H9 (cell line): ENCODE results near the gene RPL19. TPM values are rescaled to one million over a fixed set of nuclear protein-coding genes. Genes with fewer than 3 reads are reported as not detected.

Source experiments
- DNase-seq: peaks from one replicate; pipeline ENCODE4 v3.0.0-alpha.2; 2017
- H2AFZ ChIP-seq: one replicate; pipeline ENCODE4 v1.6.1; 2013; ENCODE audit warnings: mild to moderate bottlenecking, low read length, control low read depth, moderate library complexity
- H2AK5ac ChIP-seq: 2 replicates; pipeline ENCODE4 v1.6.1; 2013; ENCODE audit warnings: low read length, control low read depth, mixed read lengths; ENCODE audit not compliant: insufficient read length
- H2BK120ac ChIP-seq: one replicate; pipeline ENCODE4 v1.6.1; 2013; ENCODE audit warnings: low read depth, mild to moderate bottlenecking, low read length, control low read depth, inconsistent platforms; ENCODE audit not compliant: poor library complexity, severe bottlenecking
- H2BK12ac ChIP-seq: 2 replicates; pipeline ENCODE4 v1.6.1; 2013; ENCODE audit warnings: low read length, control low read depth, mixed read lengths, low read depth; ENCODE audit not compliant: insufficient read length
- H2BK15ac ChIP-seq: 2 replicates; pipeline ENCODE4 v1.6.1; 2013; ENCODE audit warnings: low read depth, low read length, control low read depth
- H2BK20ac ChIP-seq: one replicate; pipeline ENCODE4 v1.6.1; 2013; ENCODE audit warnings: low read depth, mild to moderate bottlenecking, low read length, control low read depth, inconsistent platforms; ENCODE audit not compliant: poor library complexity, severe bottlenecking
- H2BK5ac ChIP-seq: 2 replicates; pipeline ENCODE4 v1.6.1; 2013; ENCODE audit warnings: low read length, control low read depth, mixed read lengths; ENCODE audit not compliant: insufficient read length
- H3K14ac ChIP-seq: 2 replicates; pipeline ENCODE4 v1.6.1; 2013; ENCODE audit warnings: low read length, control low read depth; ENCODE audit not compliant: insufficient read depth
- H3K18ac ChIP-seq: 2 replicates; pipeline ENCODE4 v1.6.1; 2013; ENCODE audit warnings: low read depth, mild to moderate bottlenecking, mixed read lengths, low read length, control low read depth; ENCODE audit not compliant: insufficient read length
- H3K23ac ChIP-seq: 2 replicates; pipeline ENCODE4 v1.6.1; 2013; ENCODE audit warnings: low read length, control low read depth, mixed read lengths, low read depth; ENCODE audit not compliant: insufficient read length
- H3K23me2 ChIP-seq: 2 replicates; pipeline ENCODE4 v1.6.1; 2013; ENCODE audit warnings: low read depth, mild to moderate bottlenecking, mixed read lengths, low read length, control low read depth; ENCODE audit not compliant: insufficient read length, poor library complexity, severe bottlenecking
- H3K27ac ChIP-seq: 2 replicates; pipeline ENCODE4 v1.5.1; 2013; ENCODE audit warnings: low read length, control low read depth, mixed read lengths, low read depth; ENCODE audit not compliant: insufficient read length
- H3K27me3 ChIP-seq: 2 replicates; pipeline ENCODE4 v1.6.1; 2013; ENCODE audit warnings: low read length, control low read depth, inconsistent platforms; ENCODE audit not compliant: insufficient read depth
- H3K4ac ChIP-seq: 2 replicates; pipeline ENCODE4 v1.6.1; 2013; ENCODE audit warnings: low read depth, mild to moderate bottlenecking, control low read depth, inconsistent platforms, low read length, moderate library complexity
- H3K4me1 ChIP-seq: 2 replicates; pipeline ENCODE4 v1.6.1; 2013; ENCODE audit warnings: low read length, control low read depth, inconsistent platforms; ENCODE audit not compliant: insufficient read depth
- H3K4me2 ChIP-seq: 2 replicates; pipeline ENCODE4 v1.6.1; 2013; ENCODE audit warnings: low read length, control low read depth, mixed read lengths; ENCODE audit not compliant: insufficient read length, insufficient read depth
- H3K56ac ChIP-seq: 2 replicates; pipeline ENCODE4 v1.6.1; 2013; ENCODE audit warnings: low read depth, mild to moderate bottlenecking, mixed read lengths, low read length, control low read depth; ENCODE audit not compliant: insufficient read length
- H3K79me1 ChIP-seq: 2 replicates; pipeline ENCODE4 v1.6.1; 2013; ENCODE audit warnings: low read depth, mild to moderate bottlenecking, moderate library complexity, low read length, control low read depth, inconsistent platforms; ENCODE audit not compliant: insufficient read depth, poor library complexity, severe bottlenecking
- H3K79me2 ChIP-seq: 2 replicates; pipeline ENCODE4 v1.6.1; 2013; ENCODE audit warnings: low read length, control low read depth, inconsistent platforms; ENCODE audit not compliant: insufficient read depth
- H3K9ac ChIP-seq: 2 replicates; pipeline ENCODE4 v1.6.1; 2013; ENCODE audit warnings: low read length, control low read depth, mixed read lengths; ENCODE audit not compliant: insufficient read length; ENCODE audit errors: extremely low read depth
- H3K9me3 ChIP-seq: one replicate; pipeline ENCODE4 v1.6.1; 2013; ENCODE audit warnings: low read depth, low read length, inconsistent platforms; ENCODE audit not compliant: control insufficient read depth
- H3T11ph ChIP-seq: one replicate; pipeline ENCODE4 v1.6.1; 2013; ENCODE audit warnings: mild to moderate bottlenecking, low read length, control low read depth, inconsistent platforms
- H4K20me1 ChIP-seq: one replicate; pipeline ENCODE4 v1.6.1; 2013; ENCODE audit not compliant: control insufficient read depth, insufficient read length, insufficient read depth
- H4K5ac ChIP-seq: 2 replicates; pipeline ENCODE4 v1.6.1; 2013; ENCODE audit warnings: low read depth, mild to moderate bottlenecking, mixed read lengths, low read length, control low read depth; ENCODE audit not compliant: insufficient read length
- H4K8ac ChIP-seq: replicated peaks from 2 replicates; pipeline ENCODE4 v1.6.1; 2013; ENCODE audit warnings: low read length, control low read depth, mixed read lengths, low read depth; ENCODE audit not compliant: insufficient read length
- H4K91ac ChIP-seq: 2 replicates; pipeline ENCODE4 v1.6.1; 2013; ENCODE audit warnings: low read depth, mild to moderate bottlenecking, moderate library complexity, mixed read lengths, low read length, control low read depth; ENCODE audit not compliant: insufficient read length
- H3K27ac Mint-ChIP-seq, 3 experiments: 2 replicates in 2 of 3; 3 replicates in 1 of 3; pipeline ENCODE4 v1.8.0; 2020 to 2021; ENCODE audit warnings: mixed read lengths in 3 of 3, mild to moderate bottlenecking in 1 of 3, moderate library complexity in 1 of 3
- H3K27me3 Mint-ChIP-seq: 2 replicates; pipeline ENCODE4 v1.8.0; 2021; ENCODE audit warnings: low read depth, mild to moderate bottlenecking, moderate library complexity, mixed read lengths
- H3K36me3 Mint-ChIP-seq, 3 experiments: 2 replicates in 2 of 3; 3 replicates in 1 of 3; pipeline ENCODE4 v1.8.0; 2020 to 2021; ENCODE audit warnings: low read depth in 3 of 3, mixed read lengths in 3 of 3; ENCODE audit not compliant: insufficient read depth in 1 of 3
- H3K4me1 Mint-ChIP-seq, 2 experiments: 2 replicates each; pipeline ENCODE4 v1.8.0; 2020; ENCODE audit warnings: mixed read lengths in 2 of 2
- H3K4me3 Mint-ChIP-seq, 2 experiments: 2 replicates in 1 of 2; 3 replicates in 1 of 2; pipeline ENCODE4 v1.8.0; 2020 to 2021; ENCODE audit warnings: mild to moderate bottlenecking in 2 of 2, mixed read lengths in 2 of 2, moderate library complexity in 1 of 2
- H3K9me3 Mint-ChIP-seq, 2 experiments: 2 replicates in 1 of 2; 3 replicates in 1 of 2; pipeline ENCODE4 v1.8.0; 2020; ENCODE audit warnings: mild to moderate bottlenecking in 2 of 2, mixed read lengths in 2 of 2, moderate library complexity in 1 of 2
- CTCF ChIP-seq: fragments of 200-600 bp; sonication (generic); conservative IDR thresholded peaks from 3 replicates; pipeline ENCODE4 v1.8.0; 2021; ENCODE audit warnings: antibody characterized with exemption, mild to moderate bottlenecking
- WGBS: extraction: QIAGEN DNeasy Blood & Tissue Kit; methylation state at CpG from one replicate; pipeline ENCODE4 v1.1.7; 2013; ENCODE audit warnings: missing lambda C conversion rate, low lambda C conversion rate, mixed read lengths; ENCODE audit not compliant: insufficient read length; ENCODE audit errors: extremely low coverage; 5-methylcytosine and 5-hydroxymethylcytosine counted together
- total RNA-seq: library from RNA; stranded (reverse); gene quantifications from 2 replicates; pipeline ENCODE4 v1.2.1, GENCODE V29; 2021

Gene RPL19
- total RNA-seq, 1 experiment from 2014 or later: 2,038 TPM

GRCh38 chr17:39158623-39159022 lies 41.5 kb upstream of the RPL19 start:
- peaks cover 2 to 10% of the 10 kb centered on the region in 2 experiments; a peak in 2 of 4 replicates for H3K4me1 Mint-ChIP-seq
- no peak for DNase-seq
- Histone ChIP-seq H2BK5ac (no peak overlapping the region), H3K79me1 (no peaks in the 10 kb centered on the region), H2AK5ac (no peak overlapping the region), H2AFZ (no peak overlapping the region), H3K56ac (no peak overlapping the region), H2BK15ac (no peak overlapping the region), H3K27me3 (no peaks in the 10 kb centered on the region), H3T11ph (no peak overlapping the region), H2BK20ac (no peak overlapping the region), H2BK120ac (no peak overlapping the region), H3K4ac (no peak overlapping the region), H3K4me2 (no peak overlapping the region), H3K4me1 (no peaks in the 10 kb centered on the region), H4K91ac (no peak overlapping the region), H3K14ac (no peak overlapping the region), H3K18ac (no peak overlapping the region), H3K79me2 (no peaks in the 10 kb centered on the region), H3K23ac (no peak overlapping the region), H3K23me2 (no peaks in the 10 kb centered on the region), H4K20me1 (no peaks in the 10 kb centered on the region), H3K27ac (no peak overlapping the region), H3K9ac (no peak overlapping the region), H4K8ac (no peak overlapping the region), H3K9me3 (no peaks in the 10 kb centered on the region), H2BK12ac (no peak overlapping the region), H4K5ac (no peak overlapping the region)
- H3K27ac Mint-ChIP-seq: no peak overlapping the region
- no peak for TF ChIP-seq CTCF
- H3K27me3 Mint-ChIP-seq: peaks cover 8% of the 10 kb centered on the region
- H3K9me3 Mint-ChIP-seq: peaks cover 4 to 8% of the 10 kb centered on the region in 2 experiments; a peak in 3 of 5 replicates
- H3K36me3 Mint-ChIP-seq: peaks cover 0 to 5% (median 0%) of the 10 kb centered on the region in 3 experiments; a peak in 1 of 7 replicates
- no peak overlapping the region for H3K4me3 Mint-ChIP-seq
- no CpG with 5 or more reads among the region's 2 CpGs for WGBS
